Stimulated activated CD4-positive, alpha-beta T cell treated with anti-CD3 and anti-CD28 coated beads, Interleukin-12 subunit alpha, Interleukin-12 subunit beta, amount 100 ng/mL, for 24 hours (primary cell): ENCODE data around the gene ZSCAN10.

Experiments used
- DNase-seq, 2 experiments: peaks; one replicate each; pipeline ENCODE4 v3.0.0-alpha.2; 2020; ENCODE audit warnings: low read depth in 2 of 2

The ZSCAN10 gene

GRCh38 chr16:3134338-3135125 is 35.4 kb upstream of the ZSCAN10 start, which contains the start of gene ZNF213:
Gene ZNF213 (plus strand): TSS chr16:3135029. CDS start chr16:3137281, 2,252 bp downstream.
- peak; percentile 82 to 88 for DNase-seq

DNA sequence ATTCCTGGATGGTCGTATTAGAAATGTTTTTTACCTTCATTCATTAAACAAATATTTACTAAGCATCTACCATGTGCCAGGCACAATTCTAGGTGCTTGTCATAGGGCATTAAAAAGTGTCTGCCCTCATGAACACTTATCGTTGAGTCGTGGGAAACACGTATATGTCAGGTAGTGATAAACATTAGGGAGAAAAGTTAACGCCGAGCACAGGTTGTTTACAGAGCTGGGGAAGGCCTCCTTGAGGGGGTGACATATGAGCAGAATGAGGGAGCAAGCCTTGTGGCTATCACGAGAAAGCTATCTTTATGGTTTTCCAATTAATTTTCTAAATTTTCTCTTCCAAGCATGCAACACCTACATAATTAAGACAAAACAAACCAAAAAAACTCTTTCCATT is 34.8 kb upstream of the ZSCAN10 start:
- DNase-seq = no peak

DNA sequence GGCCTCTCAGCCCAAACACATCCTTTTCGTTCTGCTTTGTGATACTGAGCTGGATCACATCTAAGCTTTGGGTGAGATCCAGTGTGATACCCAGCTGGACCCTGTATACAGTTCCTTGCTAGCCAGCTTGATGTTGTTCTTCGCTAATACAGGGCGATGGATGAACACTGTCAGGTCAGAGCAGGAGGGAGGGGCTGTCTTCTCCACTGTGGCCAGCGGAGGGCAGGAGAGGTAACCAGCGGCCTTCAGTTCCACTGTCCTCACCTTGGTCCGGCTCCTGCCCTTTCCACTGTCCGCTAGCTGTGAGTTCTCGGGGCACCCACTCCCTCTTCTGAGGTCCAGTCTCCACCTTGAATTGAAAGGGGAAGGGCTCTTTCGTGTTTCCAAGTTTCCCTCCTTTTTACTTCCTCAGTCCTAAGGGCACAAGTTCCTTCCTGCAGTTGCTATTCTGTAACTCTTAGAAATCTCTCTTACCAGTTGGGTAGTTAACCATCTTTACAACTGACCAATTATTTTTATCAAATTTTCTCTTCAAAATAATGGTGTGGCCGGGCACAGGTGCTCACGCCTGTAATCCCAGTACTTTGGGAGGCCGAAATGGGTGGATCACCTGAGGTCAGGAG is 32.8 kb upstream of the ZSCAN10 start:
- DNase-seq = peak in 1 of 2 experiments; percentile 36

- peak; percentile 60 for DNase-seq
Observed at GRCh38 chr16:3129137-3130131, 30.3 kb upstream of the ZSCAN10 start.

- DNase-seq = no peak
Observed at GRCh38 chr16:3127745-3128144, 28.7 kb upstream of the ZSCAN10 start.

- DNase-seq = peak; percentile 89 to 97
Observed at GRCh38 chr16:3123986-3124886, 25.1 kb upstream of the ZSCAN10 start.

DNA sequence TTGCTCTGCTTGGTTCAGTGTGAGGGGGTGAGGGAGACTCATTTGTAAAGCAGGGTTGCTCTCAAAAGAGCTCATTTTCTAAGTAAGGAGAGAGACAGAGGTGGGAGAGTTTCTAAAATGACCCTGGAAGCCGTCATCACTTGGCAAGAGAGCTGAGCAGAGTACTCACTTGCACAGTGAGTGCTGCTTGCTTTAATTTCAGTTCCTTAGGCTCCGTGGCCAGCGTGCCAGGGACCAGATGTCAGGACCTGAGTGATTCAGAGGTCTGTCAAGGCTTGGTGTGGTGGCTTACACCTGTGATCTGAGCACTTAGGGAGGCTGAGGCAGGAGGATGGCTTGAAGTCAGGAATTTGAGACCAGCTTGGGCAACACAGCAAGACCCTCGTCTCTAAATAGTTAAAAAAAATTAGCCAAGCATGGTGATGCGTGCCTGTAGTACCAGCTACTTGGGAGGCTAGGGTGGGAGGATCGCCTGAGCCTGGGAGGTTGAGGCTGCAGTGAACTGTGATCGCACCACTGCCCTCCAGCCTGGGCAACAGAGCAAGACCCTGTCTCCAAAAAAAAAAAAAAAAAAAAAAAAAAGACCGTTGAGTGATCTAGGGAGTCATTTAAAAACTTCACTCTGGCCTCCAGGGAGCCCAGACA is 24.0 kb upstream of the ZSCAN10 start:
- no peak for DNase-seq

DNA sequence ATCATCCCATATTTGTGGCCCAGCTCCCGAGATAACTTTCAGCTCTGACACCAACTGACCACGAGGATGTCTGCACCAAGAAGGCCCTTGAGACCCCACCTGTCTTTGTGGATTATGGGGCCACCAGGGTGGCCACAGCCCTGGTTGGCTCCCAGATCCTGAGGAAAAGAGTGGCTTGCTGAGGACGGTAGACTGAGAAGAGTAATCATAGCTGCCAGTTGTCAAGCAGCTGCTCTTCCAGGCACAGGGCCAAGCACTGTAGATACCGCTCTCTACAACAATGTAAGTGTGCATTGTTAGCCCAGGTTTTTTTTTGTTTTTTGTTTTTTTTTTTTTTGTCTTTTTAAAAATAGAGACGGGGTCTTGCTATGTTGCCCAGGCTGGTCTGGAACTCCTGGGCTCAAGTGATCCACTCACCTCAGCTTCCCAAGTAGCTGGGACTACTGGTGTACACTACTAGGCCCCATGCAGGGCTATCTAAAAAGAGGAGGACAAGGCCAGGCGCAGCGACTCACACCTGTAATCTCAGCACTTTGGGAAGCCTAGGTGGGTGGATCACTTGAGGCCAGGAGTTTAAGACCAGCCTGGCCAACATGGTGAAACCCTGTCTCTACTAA is 22.9 kb upstream of the ZSCAN10 start:
- DNase-seq = no peak

DNA sequence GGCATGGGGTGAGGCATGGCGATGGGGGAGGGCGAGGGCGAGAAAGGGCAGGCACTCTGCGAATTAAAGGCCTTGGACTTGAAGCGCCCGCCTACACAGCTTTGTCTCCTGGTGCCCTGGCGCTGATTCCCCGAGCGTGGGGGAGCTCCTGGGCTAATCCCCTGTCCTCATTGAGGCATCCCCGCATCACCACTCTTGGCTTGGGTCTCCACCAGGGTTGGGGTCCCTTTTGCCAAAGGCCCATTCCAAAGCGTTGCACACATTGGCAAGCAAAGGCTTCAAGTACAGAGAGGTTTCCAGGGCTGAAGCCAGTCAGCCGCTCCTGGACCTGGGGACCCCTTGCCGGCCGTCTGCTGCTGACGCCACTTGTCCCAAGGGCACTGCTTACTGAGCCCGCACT is 21.3 kb upstream of the ZSCAN10 start:
- DNase-seq = no peak

DNA sequence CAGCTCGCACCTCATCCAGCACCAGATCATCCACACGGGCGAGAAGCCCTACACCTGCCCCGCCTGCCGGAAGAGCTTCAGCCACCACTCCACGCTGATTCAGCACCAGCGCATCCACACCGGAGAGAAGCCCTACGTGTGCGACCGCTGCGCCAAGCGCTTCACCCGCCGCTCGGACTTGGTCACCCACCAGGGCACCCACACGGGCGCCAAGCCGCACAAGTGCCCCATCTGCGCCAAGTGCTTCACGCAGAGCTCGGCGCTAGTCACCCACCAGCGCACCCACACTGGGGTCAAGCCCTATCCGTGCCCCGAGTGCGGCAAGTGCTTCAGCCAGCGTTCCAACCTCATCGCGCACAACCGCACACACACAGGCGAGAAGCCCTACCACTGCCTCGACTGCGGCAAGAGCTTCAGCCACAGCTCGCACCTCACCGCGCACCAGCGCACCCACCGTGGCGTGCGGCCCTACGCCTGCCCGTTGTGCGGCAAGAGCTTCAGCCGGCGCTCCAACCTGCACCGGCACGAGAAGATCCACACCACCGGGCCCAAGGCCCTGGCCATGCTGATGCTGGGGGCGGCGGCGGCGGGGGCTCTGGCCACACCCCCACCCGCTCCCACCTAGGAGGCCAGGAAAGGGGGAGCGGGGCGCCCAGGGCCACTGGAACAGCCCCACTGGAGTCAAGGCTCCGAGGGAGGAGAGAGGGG is 20.8 kb upstream of the ZSCAN10 start:
- DNase-seq = no peak

- DNase-seq = no peak
Observed at GRCh38 chr16:3119286-3119685, 20.2 kb upstream of the ZSCAN10 start.

DNA sequence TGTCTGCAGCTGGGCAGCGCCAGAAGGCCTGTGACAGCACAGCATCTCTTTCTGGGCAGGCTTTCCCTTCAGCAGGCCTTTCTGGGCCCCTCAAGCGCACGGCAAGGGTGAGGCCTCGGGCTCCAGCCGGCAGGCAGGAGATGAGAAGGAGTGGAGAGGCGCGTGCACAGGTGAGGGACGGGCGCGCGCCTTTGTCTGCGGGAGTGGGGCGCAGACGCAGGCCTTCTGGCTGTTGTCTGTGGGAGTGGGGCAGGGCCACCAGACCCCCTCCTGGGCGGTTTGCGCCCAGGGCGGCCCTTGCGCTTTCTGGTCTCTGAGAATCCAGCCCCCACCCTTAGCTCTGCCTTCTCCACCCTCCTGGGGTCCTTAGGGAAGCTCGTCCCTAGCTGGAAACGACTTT is 19.8 kb upstream of the ZSCAN10 start:
- no peak for DNase-seq

- no peak for DNase-seq
Observed at GRCh38 chr16:3118204-3118790, 19.2 kb upstream of the ZSCAN10 start.

GRCh38 chr16:3115561-3115960 is 16.5 kb upstream of the ZSCAN10 start:
- DNase-seq = no peak

DNA sequence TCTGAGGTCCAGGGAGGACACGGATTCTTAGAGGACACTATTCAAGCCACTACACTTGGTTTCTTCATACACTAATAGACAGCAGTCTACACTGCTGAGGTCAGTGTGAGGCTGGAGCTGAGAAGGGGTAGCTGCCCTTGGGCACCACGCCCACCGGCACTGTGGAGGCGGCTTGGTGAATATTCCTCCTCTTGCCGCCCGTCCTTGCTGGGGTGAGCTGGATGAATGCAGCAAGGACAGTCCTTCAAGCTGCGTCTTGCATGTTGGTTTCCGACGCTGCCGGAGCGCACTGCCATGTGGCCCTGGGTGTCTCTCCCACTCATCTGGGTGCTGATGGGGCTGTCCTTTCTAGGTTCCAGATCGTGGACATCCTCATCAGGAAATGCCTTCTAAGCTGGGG is 15.9 kb upstream of the ZSCAN10 start:
- no peak for DNase-seq

DNA sequence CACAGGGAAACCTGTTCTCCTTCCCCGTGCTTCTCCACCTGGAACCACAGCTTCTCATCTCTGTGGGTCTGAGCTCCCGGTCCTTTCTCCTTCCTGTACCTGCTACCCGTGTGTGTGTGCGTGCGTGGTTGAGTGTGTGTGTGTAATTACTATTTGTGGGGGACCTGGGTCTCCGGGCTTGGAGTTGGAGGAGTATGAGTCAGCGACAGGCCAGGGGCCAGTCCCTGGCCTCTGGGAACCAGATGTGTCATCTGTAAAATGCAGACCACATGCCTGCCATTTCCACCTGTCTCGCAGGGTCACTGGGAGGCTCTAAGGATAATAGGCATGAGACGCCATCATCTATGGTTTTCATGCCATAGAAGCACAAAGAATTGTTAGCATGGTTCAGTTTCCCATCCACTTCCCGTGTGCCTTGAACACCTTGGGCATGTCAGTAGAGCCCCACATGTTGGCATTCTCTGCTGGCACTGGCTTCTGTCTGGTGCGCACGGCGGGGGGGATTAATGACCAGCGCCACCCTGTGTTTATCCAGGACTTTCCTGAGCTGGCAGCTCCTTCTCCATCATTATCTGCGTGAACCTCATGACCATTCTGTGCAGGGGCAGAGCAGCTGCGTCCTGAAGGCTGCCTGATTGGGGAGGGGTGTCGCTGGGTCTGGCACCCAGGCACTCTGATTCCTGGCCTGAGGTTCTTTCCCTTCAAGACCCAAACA is 14.8 kb upstream of the ZSCAN10 start:
- DNase-seq = no peak

GRCh38 chr16:3112881-3113574 is 13.9 kb upstream of the ZSCAN10 start:
- DNase-seq = no peak
